Keratinocyte (primary cell): ENCODE measurements around the gene PRPF6. TPM values are rescaled to one million over a fixed set of nuclear protein-coding genes. Genes with fewer than 3 reads are reported as not detected.
A peak's percentile ranks its signal among the peaks of the same experiment; 100 is the strongest.

ENCODE experiments used
- DNase-seq: peaks from one replicate; pipeline ENCODE4 v3.0.0-alpha.2; 2011; ENCODE audit warnings: low read depth, missing footprints, low spot score
- FAIRE-seq: peaks from 2 replicates; lab custom pipeline; 2011; peaks lifted over from hg19 to GRCh38; lab: Jason Lieb, UNC
- H2AFZ ChIP-seq: 2 replicates; pipeline ENCODE4 v1.6.0; 2012; ENCODE audit warnings: low read length, control low read depth, inconsistent platforms; ENCODE audit not compliant: control insufficient read depth
- H3K27ac ChIP-seq: 2 replicates; pipeline ENCODE4 v1.5.1; 2011; ENCODE audit warnings: low read length; ENCODE audit not compliant: control insufficient read depth, insufficient read depth
- H3K27me3 ChIP-seq: 3 replicates; pipeline ENCODE4 v1.6.0; 2011; ENCODE audit warnings: low read length; ENCODE audit not compliant: control insufficient read depth, insufficient read depth; ENCODE audit errors: extremely low read depth
- H3K36me3 ChIP-seq, 2 experiments: 2 replicates in 1 of 2; 3 replicates in 1 of 2; pipeline ENCODE4 v1.5.1; 2011; ENCODE audit warnings: low read length in 2 of 2, mild to moderate bottlenecking in 1 of 2; ENCODE audit not compliant: control insufficient read depth in 2 of 2, insufficient read depth in 2 of 2; ENCODE audit errors: extremely low read depth in 1 of 2
- H3K4me1 ChIP-seq: 3 replicates; pipeline ENCODE4 v1.5.1; 2011; ENCODE audit warnings: low read length; ENCODE audit not compliant: control insufficient read depth, insufficient read depth; ENCODE audit errors: extremely low read depth
- H3K4me2 ChIP-seq: 3 replicates; pipeline ENCODE4 v1.6.0; 2011; ENCODE audit warnings: low read depth, low read length; ENCODE audit not compliant: control insufficient read depth, insufficient read depth; ENCODE audit errors: extremely low read depth
- H3K4me3 ChIP-seq, 3 experiments: fragments of 200-600 bp in 1 of 3; sonication (generic) in 1 of 3; 2 replicates in 2 of 3; 3 replicates in 1 of 3; pipeline ENCODE4 v1.5.1; 2011 to 2016; ENCODE audit warnings: low read length in 3 of 3, mild to moderate bottlenecking in 3 of 3, control low read depth in 2 of 3, inconsistent platforms in 1 of 3, low read depth in 1 of 3, mixed read lengths in 1 of 3, mixed run types in 1 of 3, moderate library complexity in 1 of 3; ENCODE audit not compliant: control insufficient read depth in 2 of 3, insufficient read depth in 2 of 3; ENCODE audit errors: extremely low read depth in 1 of 3
- H3K79me2 ChIP-seq: 2 replicates; pipeline ENCODE4 v1.6.0; 2012; ENCODE audit warnings: low read length; ENCODE audit not compliant: control insufficient read depth, insufficient read depth
- H3K9ac ChIP-seq: 3 replicates; pipeline ENCODE4 v1.6.0; 2011; ENCODE audit warnings: low read length; ENCODE audit not compliant: control insufficient read depth, insufficient read depth; ENCODE audit errors: extremely low read depth
- H3K9me1 ChIP-seq: 3 replicates; pipeline ENCODE4 v1.6.0; 2011; ENCODE audit warnings: low read length; ENCODE audit not compliant: control insufficient read depth, insufficient read depth; ENCODE audit errors: extremely low read depth
- H3K9me3 ChIP-seq: 2 replicates; pipeline ENCODE4 v1.5.1; 2012; ENCODE audit warnings: low read depth, low read length; ENCODE audit not compliant: control insufficient read depth
- H4K20me1 ChIP-seq: 3 replicates; pipeline ENCODE4 v1.6.0; 2011; ENCODE audit warnings: low read length; ENCODE audit not compliant: control insufficient read depth, insufficient read depth; ENCODE audit errors: extremely low read depth
- EZH2 ChIP-seq: IDR thresholded peaks from one replicate; pipeline ENCODE4 v1.6.1; 2012; ENCODE audit warnings: inconsistent platforms, mild to moderate bottlenecking, low read length, moderate library complexity
- dilution Hi-C: fragments of 300-500 bp; cut with MboI; formaldehyde crosslinking; loops from one replicate; pipeline ENCODE4 v1.7.0; 2020; ENCODE audit warnings: low sequenced_read_pairs; ENCODE audit not compliant: extremely low pct_ligation_motif_present
- polyA plus RNA-seq, 5 experiments: library from polyadenylated mRNA; depleted of rRNA in 3 of 5; stranded (reverse) in 3 of 5; stranded (forward) in 1 of 5; unstranded in 1 of 5; fragments of >200 nt; gene quantifications; 1 replicate in 1 of 5; 2 replicates in 3 of 5; 3 replicates in 1 of 5; pipeline versions ENCODE4 v1.2.1 to v1.2.3, GENCODE V29; 2011 to 2012; ENCODE audit warnings: missing spikeins in 2 of 5, low read depth in 1 of 5, low replicate concordance in 1 of 5
- TF ChIP-seq, protein P1 (sequence below), 3 experiments: IDR thresholded peaks in 1 of 3; conservative IDR thresholded peaks in 1 of 3; optimal IDR thresholded peaks in 1 of 3; 2 replicates in 2 of 3; 3 replicates in 1 of 3; pipeline versions ENCODE3 to v1.5.1; 2011; ENCODE audit warnings: low read length in 3 of 3, mild to moderate bottlenecking in 3 of 3, moderate library complexity in 2 of 3, control low read depth in 1 of 3, inconsistent platforms in 1 of 3; ENCODE audit not compliant: insufficient read depth in 2 of 3; ENCODE audit errors: extremely low read depth in 1 of 3

PRPF6 gene
- polyA plus RNA-seq, 1 donor (not counting 4 experiments of a cell fraction or from before 2014, with no cell fraction given), result 30.5 TPM

GRCh38 chr20:64062596-64063388 lies 81.9 kb downstream of the PRPF6 start, which contains the start of gene TCEA2:
TCEA2 (plus strand) TSS chr20:64063198; CDS start chr20:64063313, 115 bp downstream.
- H3K4me1 ChIP-seq, result peaks cover 42% of the 10 kb centered on the region
- H3K9me1 ChIP-seq, result no peaks in the 10 kb centered on the region
- H3K9ac ChIP-seq, result peak within 1 kb of the TSS; percentile 78
- no peaks in the 10 kb centered on the region for H3K79me2 ChIP-seq
- DNase-seq (peak; percentile 56), FAIRE-seq (no peak)
- H3K27me3 ChIP-seq, result no peaks in the 10 kb centered on the region
- no peaks in the 10 kb centered on the region for H4K20me1 ChIP-seq
- dilution Hi-C loops, result no loop called here
- H3K4me2 ChIP-seq, result peak within 1 kb of the TSS; percentile 86
- no peaks in the 10 kb centered on the region for H3K36me3 ChIP-seq
- peak within 1 kb of the TSS; percentile 70 to 85 (median 78) for H3K4me3 ChIP-seq
- TF ChIP-seq, protein P1, sequence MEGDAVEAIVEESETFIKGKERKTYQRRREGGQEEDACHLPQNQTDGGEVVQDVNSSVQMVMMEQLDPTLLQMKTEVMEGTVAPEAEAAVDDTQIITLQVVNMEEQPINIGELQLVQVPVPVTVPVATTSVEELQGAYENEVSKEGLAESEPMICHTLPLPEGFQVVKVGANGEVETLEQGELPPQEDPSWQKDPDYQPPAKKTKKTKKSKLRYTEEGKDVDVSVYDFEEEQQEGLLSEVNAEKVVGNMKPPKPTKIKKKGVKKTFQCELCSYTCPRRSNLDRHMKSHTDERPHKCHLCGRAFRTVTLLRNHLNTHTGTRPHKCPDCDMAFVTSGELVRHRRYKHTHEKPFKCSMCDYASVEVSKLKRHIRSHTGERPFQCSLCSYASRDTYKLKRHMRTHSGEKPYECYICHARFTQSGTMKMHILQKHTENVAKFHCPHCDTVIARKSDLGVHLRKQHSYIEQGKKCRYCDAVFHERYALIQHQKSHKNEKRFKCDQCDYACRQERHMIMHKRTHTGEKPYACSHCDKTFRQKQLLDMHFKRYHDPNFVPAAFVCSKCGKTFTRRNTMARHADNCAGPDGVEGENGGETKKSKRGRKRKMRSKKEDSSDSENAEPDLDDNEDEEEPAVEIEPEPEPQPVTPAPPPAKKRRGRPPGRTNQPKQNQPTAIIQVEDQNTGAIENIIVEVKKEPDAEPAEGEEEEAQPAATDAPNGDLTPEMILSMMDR (optimal IDR thresholded peaks at IDR 0.05 in 1 of 3, IDR thresholded peaks at IDR 0.05 in 1 of 3, conservative IDR thresholded peaks at IDR 0.05 in 1 of 3; ENCODE audit: extremely low read depth in 1 of 3, insufficient read depth in 2 of 3, low read length in 3 of 3), result no peak
- TF ChIP-seq EZH2, result no peak
- peak within 1 kb of the TSS; percentile 37 for H2AFZ ChIP-seq
- peak within 1 kb of the TSS; percentile 59 for H3K27ac ChIP-seq
- H3K9me3 ChIP-seq, result no peaks in the 10 kb centered on the region

DNA sequence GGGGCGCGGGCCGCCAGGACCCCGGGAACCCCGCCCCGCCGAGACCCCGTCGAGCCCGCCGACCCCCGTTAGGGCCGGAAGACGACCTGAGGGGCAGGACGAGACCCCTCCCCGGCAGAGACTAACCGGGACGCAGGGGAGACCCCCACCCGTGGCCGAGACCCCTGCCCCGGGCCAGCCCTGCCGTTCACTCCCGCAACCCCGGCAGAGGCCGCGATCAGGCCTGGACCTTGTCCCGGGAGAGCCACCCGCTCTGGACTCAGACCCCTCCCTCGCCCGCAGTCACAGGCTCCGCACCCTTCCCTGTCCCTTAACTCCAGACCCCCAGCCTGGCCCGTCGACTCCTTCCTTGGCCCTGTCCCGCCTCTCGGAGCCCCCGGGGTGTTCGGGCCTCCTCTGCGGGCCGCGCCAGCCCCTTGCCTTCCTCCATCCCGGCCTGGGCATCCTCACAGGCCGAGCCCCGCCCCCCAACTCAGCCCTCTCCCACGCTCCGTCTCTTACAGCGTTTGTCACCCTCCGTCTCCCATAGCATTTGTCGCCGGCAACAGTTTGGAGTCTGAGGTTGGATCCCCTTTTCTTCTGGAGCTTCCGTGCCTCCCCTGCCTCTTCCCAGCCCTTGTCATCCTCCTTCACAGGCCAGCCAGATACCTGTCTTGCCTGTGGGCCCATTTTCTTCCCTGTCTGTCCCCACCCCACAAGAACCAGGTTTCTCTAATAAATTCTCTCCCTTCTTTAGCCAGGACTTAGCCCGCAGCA lies 82.6 kb downstream of the PRPF6 start:
- Histone ChIP-seq H3K9ac (peak overlapping the region; percentile 78), H3K9me1 (no peaks in the 10 kb centered on the region), H3K9me3 (no peaks in the 10 kb centered on the region), H3K27me3 (no peaks in the 10 kb centered on the region), H3K4me2 (peak overlapping the region; percentile 86), H3K27ac (no peak overlapping the region), H3K4me1 (peaks cover 42% of the 10 kb centered on the region), H2AFZ (peak overlapping the region; percentile 23), H4K20me1 (no peaks in the 10 kb centered on the region), H3K36me3 (no peaks in the 10 kb centered on the region), H3K79me2 (no peaks in the 10 kb centered on the region), H3K4me3 (peak overlapping the region; percentile 70 to 85 (median 78))
- no peak for TF ChIP-seq EZH2
- TF ChIP-seq, protein P1 (optimal IDR thresholded peaks at IDR 0.05 in 1 of 3, IDR thresholded peaks at IDR 0.05 in 1 of 3, conservative IDR thresholded peaks at IDR 0.05 in 1 of 3; ENCODE audit: extremely low read depth in 1 of 3, insufficient read depth in 2 of 3, low read length in 3 of 3), result no peak
- DNase-seq (no peak), FAIRE-seq (no peak)
- dilution Hi-C loops, result no loop called here
